ENCODE measurements around the gene AADACL3. TPM values are rescaled to one million over a fixed set of nuclear protein-coding genes. Genes with fewer than 3 reads are reported as not detected.

Gene AADACL3
- total RNA-seq, 4 donors from 2014 or later = not detected

DNA sequence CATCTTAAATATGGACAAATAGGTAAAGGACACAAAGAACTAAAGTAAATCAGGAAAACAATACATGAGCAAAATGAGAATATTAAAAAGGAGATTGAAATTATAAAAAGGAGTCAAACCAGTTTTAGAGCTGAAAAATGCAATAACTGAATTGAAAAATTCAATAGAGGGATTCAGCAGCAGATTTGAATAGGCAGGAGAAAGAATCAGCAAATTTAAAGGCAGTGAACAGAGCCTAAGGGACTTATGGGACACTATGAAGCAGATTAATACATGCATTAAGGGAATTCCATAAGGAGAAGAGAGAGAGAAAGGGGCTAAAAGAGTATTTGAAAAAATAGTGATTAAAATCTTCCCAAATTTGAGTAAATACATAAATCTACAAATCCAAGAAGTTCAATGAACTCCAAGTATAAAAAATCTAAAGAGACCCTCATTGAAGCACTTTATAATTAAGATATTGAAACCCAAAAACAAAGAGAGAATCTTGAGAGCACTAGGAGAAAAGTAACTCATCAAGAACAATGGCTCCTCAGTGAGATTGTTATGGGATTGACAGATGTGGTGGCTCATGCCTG lies 33.0 kb downstream of the AADACL3 start:
- no peaks in the 10 kb centered on the region for H3K36me3 ChIP-seq
- intact Hi-C loops (cut with DNase I) = no loop called here
- H3K9me3 ChIP-seq = peaks cover 0 to 20% (median 12%) of the 10 kb centered on the region in 4 donors
- no peak overlapping the region for H3K4me3 ChIP-seq
- H3K4me1 ChIP-seq = peaks cover 0 to 6% (median 0%) of the 10 kb centered on the region in 4 donors
- DNase-seq (ENCODE audit: extremely low spot score) = no peak
- TF ChIP-seq EP300 (IDR thresholded peaks at IDR 0.05) (no peak), POLR2AphosphoS5 (IDR thresholded peaks at IDR 0.05) (no peak), POLR2A (IDR thresholded peaks at IDR 0.05; ENCODE audit: low read depth) (no peak)
- TF ChIP-seq, protein P1, sequence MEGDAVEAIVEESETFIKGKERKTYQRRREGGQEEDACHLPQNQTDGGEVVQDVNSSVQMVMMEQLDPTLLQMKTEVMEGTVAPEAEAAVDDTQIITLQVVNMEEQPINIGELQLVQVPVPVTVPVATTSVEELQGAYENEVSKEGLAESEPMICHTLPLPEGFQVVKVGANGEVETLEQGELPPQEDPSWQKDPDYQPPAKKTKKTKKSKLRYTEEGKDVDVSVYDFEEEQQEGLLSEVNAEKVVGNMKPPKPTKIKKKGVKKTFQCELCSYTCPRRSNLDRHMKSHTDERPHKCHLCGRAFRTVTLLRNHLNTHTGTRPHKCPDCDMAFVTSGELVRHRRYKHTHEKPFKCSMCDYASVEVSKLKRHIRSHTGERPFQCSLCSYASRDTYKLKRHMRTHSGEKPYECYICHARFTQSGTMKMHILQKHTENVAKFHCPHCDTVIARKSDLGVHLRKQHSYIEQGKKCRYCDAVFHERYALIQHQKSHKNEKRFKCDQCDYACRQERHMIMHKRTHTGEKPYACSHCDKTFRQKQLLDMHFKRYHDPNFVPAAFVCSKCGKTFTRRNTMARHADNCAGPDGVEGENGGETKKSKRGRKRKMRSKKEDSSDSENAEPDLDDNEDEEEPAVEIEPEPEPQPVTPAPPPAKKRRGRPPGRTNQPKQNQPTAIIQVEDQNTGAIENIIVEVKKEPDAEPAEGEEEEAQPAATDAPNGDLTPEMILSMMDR (IDR thresholded peaks at IDR 0.05) = no peak
- H3K27me3 ChIP-seq = no peaks in the 10 kb centered on the region
- H3K27ac ChIP-seq (replicated peaks in 1 of 4) = no peak overlapping the region

DNA sequence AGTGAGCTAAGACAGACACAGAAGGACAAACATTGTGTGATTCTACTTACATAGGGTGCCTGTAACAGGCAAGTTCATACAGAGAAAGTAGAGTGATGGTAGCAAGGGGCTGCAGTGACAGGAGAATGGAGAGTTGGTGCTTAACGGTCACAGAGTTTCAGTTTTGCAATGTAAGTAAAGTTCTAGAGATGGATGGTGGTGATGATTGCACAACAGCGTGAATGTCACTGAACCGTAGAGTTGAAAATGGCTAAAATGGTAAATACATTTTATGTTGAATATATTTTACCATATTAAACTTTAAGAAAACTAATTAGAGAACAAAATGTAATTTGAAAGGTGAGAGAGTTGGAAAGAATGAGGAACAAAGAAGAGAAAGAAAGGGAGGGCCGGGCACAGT lies 38.8 kb downstream of the AADACL3 start:
- intact Hi-C loops (cut with DNase I) = no loop called here
- Histone ChIP-seq H3K4me1 (no peaks in the 10 kb centered on the region), H3K36me3 (no peaks in the 10 kb centered on the region), H3K27ac (replicated peaks in 1 of 4) (no peak overlapping the region), H3K27me3 (peaks cover 0 to 11% (median 5%) of the 10 kb centered on the region in 4 donors), H3K4me3 (no peak overlapping the region), H3K9me3 (no peaks in the 10 kb centered on the region)
- WGBS = 79% methylated on average over 4 of the region's 4 CpGs
- TF ChIP-seq EP300 (IDR thresholded peaks at IDR 0.05) = no peak
- TF ChIP-seq POLR2AphosphoS5 (IDR thresholded peaks at IDR 0.05) = no peak
- TF ChIP-seq POLR2A (IDR thresholded peaks at IDR 0.05; ENCODE audit: low read depth) = no peak
- TF ChIP-seq, protein P1 (IDR thresholded peaks at IDR 0.05) = no peak
- DNase-seq (ENCODE audit: extremely low spot score) = peak; percentile 29

DNA sequence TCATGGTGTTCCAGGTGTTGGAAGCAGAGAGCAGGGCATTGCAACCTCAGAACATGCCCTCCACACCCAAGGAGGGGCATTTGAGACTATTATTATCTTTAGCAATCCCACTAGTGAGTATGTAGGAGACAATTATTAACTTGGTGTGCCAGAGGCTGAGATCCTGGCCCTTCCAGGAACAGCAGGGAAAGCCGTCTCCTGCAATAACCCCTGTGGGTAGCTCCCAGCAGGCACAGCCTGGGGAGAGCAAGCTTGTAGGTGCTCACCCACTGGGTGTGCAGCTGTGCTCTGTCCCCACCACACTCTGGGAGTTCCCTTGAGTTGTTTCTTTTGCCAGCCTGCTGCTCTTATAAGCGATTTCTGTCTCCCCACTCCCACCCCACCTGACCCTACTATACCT lies 40.4 kb downstream of the AADACL3 start:
- no peak for DNase-seq (ENCODE audit: extremely low spot score)
- Histone ChIP-seq H3K36me3 (no peaks in the 10 kb centered on the region), H3K4me1 (no peaks in the 10 kb centered on the region), H3K27ac (replicated peaks in 1 of 4) (no peak overlapping the region), H3K4me3 (no peak overlapping the region), H3K27me3 (peaks cover 0 to 21% (median 5%) of the 10 kb centered on the region in 4 donors), H3K9me3 (no peaks in the 10 kb centered on the region)
- intact Hi-C loops (cut with DNase I) = no loop called here
- TF ChIP-seq, protein P1 (IDR thresholded peaks at IDR 0.05) = no peak
- TF ChIP-seq POLR2AphosphoS5 (IDR thresholded peaks at IDR 0.05) (no peak), EP300 (IDR thresholded peaks at IDR 0.05) (no peak), POLR2A (IDR thresholded peaks at IDR 0.05; ENCODE audit: low read depth) (no peak)
- WGBS = 56% methylated on average over 2 of the region's 2 CpGs

DNA sequence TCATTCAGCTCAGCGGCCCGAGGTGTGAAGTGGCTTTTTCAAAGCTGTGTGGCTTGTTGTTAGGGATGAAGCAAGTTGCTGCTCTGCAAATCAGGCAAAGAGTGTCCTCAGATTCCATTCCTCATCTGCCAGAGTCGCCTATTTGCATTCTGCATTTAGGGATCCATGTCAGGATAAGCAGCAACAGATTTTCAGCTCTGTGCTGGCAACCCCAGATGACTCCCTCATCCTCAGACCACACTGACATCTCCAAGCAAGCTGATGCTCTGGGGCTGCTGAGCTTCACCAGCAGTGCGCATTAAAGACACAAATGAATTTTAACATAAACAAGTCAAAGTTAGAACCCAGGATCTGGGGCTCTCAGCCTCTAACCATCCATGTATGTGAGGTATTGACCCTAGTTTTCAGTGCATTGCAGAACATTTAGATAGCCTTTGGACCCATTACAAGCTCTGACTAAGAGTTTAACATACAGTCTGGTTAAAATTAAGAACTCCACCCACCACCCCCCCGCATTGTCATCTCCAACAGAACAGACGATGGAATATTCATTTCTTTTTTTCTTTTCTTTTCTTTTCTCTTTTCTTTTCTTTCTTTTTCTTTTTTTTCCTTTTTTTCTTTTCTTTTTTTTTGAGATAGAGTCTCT lies 41.0 kb downstream of the AADACL3 start:
- Histone ChIP-seq H3K4me1 (no peaks in the 10 kb centered on the region), H3K9me3 (no peaks in the 10 kb centered on the region), H3K4me3 (no peak overlapping the region), H3K36me3 (no peaks in the 10 kb centered on the region), H3K27me3 (peaks cover 0 to 23% (median 5%) of the 10 kb centered on the region in 4 donors), H3K27ac (replicated peaks in 1 of 4) (no peak overlapping the region)
- intact Hi-C loops (cut with DNase I) = no loop called here
- 65% methylated on average over 6 of the region's 6 CpGs for WGBS
- DNase-seq (ENCODE audit: extremely low spot score) = peak; percentile 85
- TF ChIP-seq POLR2AphosphoS5 (IDR thresholded peaks at IDR 0.05) (no peak), EP300 (IDR thresholded peaks at IDR 0.05) (no peak), POLR2A (IDR thresholded peaks at IDR 0.05; ENCODE audit: low read depth) (no peak)
- TF ChIP-seq, protein P1 (IDR thresholded peaks at IDR 0.05) = no peak
